Neuronal stem cell (in vitro differentiated cells): ENCODE results near the gene RAPGEF5.

ENCODE experiments used
- DNase-seq: peaks from one replicate; pipeline ENCODE4 v3.0.0-alpha.2; 2013; ENCODE audit warnings: low spot score
- H2AFZ ChIP-seq: one replicate; pipeline ENCODE4 v1.6.1; 2013; ENCODE audit warnings: mild to moderate bottlenecking, low read length, inconsistent platforms
- H2AK5ac ChIP-seq: 2 replicates; pipeline ENCODE4 v1.6.1; 2013; ENCODE audit warnings: low read depth, mild to moderate bottlenecking, inconsistent platforms, low read length, moderate library complexity, mixed read lengths
- H2BK120ac ChIP-seq: 2 replicates; pipeline ENCODE4 v1.6.1; 2013; ENCODE audit warnings: low read depth, mild to moderate bottlenecking, inconsistent platforms, low read length, moderate library complexity, mixed read lengths
- H2BK12ac ChIP-seq: one replicate; pipeline ENCODE4 v1.6.1; 2013; ENCODE audit warnings: low read length, inconsistent platforms
- H2BK15ac ChIP-seq: 2 replicates; pipeline ENCODE4 v1.6.1; 2013; ENCODE audit warnings: mild to moderate bottlenecking, low read length, inconsistent platforms, mixed read lengths
- H2BK5ac ChIP-seq: one replicate; pipeline ENCODE4 v1.6.1; 2013; ENCODE audit warnings: inconsistent platforms, mild to moderate bottlenecking, low read length, moderate library complexity
- H3K14ac ChIP-seq: one replicate; pipeline ENCODE4 v1.6.1; 2013; ENCODE audit warnings: low read length, inconsistent platforms
- H3K18ac ChIP-seq: 2 replicates; pipeline ENCODE4 v1.6.1; 2013; ENCODE audit warnings: low read length, inconsistent platforms
- H3K23ac ChIP-seq: 2 replicates; pipeline ENCODE4 v1.6.1; 2013; ENCODE audit warnings: low read depth, mild to moderate bottlenecking, mixed read lengths, low read length, inconsistent platforms; ENCODE audit not compliant: poor library complexity
- H3K27ac ChIP-seq: replicated peaks from 3 replicates; pipeline ENCODE4 v1.5.1; 2013; ENCODE audit warnings: low read length, inconsistent platforms
- H3K27me3 ChIP-seq, 3 experiments: 2 replicates each; pipeline ENCODE4 v1.6.1; 2013; ENCODE audit warnings: low read length in 3 of 3, mild to moderate bottlenecking in 2 of 3, inconsistent platforms in 1 of 3, low read depth in 1 of 3, mixed read lengths in 1 of 3, moderate library complexity in 1 of 3; ENCODE audit not compliant: control insufficient read depth in 3 of 3, insufficient read depth in 3 of 3
- H3K36me3 ChIP-seq, 2 donors: replicated peaks in 1 of 2; 2 replicates each; pipeline ENCODE4 v1.6.1; 2013; ENCODE audit warnings: low read length in 2 of 2; ENCODE audit not compliant: control insufficient read depth in 2 of 2, insufficient read depth in 2 of 2
- H3K4ac ChIP-seq: 2 replicates; pipeline ENCODE4 v1.6.1; 2013; ENCODE audit warnings: inconsistent platforms, mild to moderate bottlenecking, low read length, moderate library complexity
- H3K4me1 ChIP-seq, 2 donors: 1 replicate in 1 of 2; 2 replicates in 1 of 2; pipeline ENCODE4 v1.6.1; 2013; ENCODE audit warnings: low read length in 2 of 2, low read depth in 1 of 2; ENCODE audit not compliant: control insufficient read depth in 2 of 2, insufficient read depth in 1 of 2
- H3K4me2 ChIP-seq: one replicate; pipeline ENCODE4 v1.6.1; 2013; ENCODE audit warnings: mild to moderate bottlenecking, low read length, inconsistent platforms; ENCODE audit not compliant: insufficient read depth, poor library complexity, severe bottlenecking
- H3K4me3 ChIP-seq, 2 donors: 2 replicates each; pipeline ENCODE4 v1.5.1; 2013; ENCODE audit warnings: low read length in 2 of 2, mild to moderate bottlenecking in 2 of 2, inconsistent platforms in 1 of 2, moderate library complexity in 1 of 2
- H3K79me1 ChIP-seq: one replicate; pipeline ENCODE4 v1.6.1; 2013; ENCODE audit warnings: low read depth, mild to moderate bottlenecking, inconsistent platforms, low read length, moderate library complexity
- H3K9ac ChIP-seq: one replicate; pipeline ENCODE4 v1.6.1; 2013; ENCODE audit warnings: mild to moderate bottlenecking, low read depth, low read length, inconsistent platforms; ENCODE audit not compliant: poor library complexity
- H3K9me3 ChIP-seq, 2 donors: replicated peaks in 1 of 2; 2 replicates each; pipeline versions ENCODE3 to v1.6.1; 2013; ENCODE audit warnings: low read length in 2 of 2, mild to moderate bottlenecking in 2 of 2, inconsistent platforms in 1 of 2, low read depth in 1 of 2, mixed read lengths in 1 of 2, moderate library complexity in 1 of 2; ENCODE audit not compliant: control insufficient read depth in 2 of 2, insufficient read depth in 1 of 2
- H4K8ac ChIP-seq: one replicate; pipeline ENCODE4 v1.6.1; 2013; ENCODE audit warnings: low read depth, mild to moderate bottlenecking, inconsistent platforms, low read length, moderate library complexity
- H4K91ac ChIP-seq: one replicate; pipeline ENCODE4 v1.6.1; 2013; ENCODE audit warnings: low read length, low read depth, mild to moderate bottlenecking, inconsistent platforms; ENCODE audit not compliant: poor library complexity
- WGBS, 2 donors: extraction: QIAGEN DNeasy Blood & Tissue Kit; methylation state at CpG; one replicate each; pipeline ENCODE4 v1.1.7; 2013; ENCODE audit warnings: missing lambda C conversion rate in 2 of 2, mixed read lengths in 1 of 2; ENCODE audit not compliant: insufficient read length in 2 of 2, insufficient replicate concordance in 1 of 2; ENCODE audit errors: extremely low coverage in 2 of 2; 5-methylcytosine and 5-hydroxymethylcytosine counted together

RAPGEF5 gene

GRCh38 chr7:22305706-22306105, 51.2 kb downstream of the RAPGEF5 start:
- no peak overlapping the region for H2BK5ac ChIP-seq
- H2BK120ac ChIP-seq: no peak overlapping the region
- H3K4me3 ChIP-seq: no peak overlapping the region
- no peak overlapping the region for H3K18ac ChIP-seq
- no peak overlapping the region for H3K14ac ChIP-seq
- H4K91ac ChIP-seq: no peak overlapping the region
- no peak overlapping the region for H3K27ac ChIP-seq
- no peak overlapping the region for H2BK12ac ChIP-seq
- peaks cover 1 to 4% of the 10 kb centered on the region in 2 donors for H3K9me3 ChIP-seq
- H3K4me2 ChIP-seq: no peak overlapping the region
- no peaks in the 10 kb centered on the region for H3K27me3 ChIP-seq
- no peak overlapping the region for H2AFZ ChIP-seq
- H3K36me3 ChIP-seq: peaks cover 0 to 2% of the 10 kb centered on the region in 2 donors
- H3K79me1 ChIP-seq: no peaks in the 10 kb centered on the region
- no peak overlapping the region for H3K4ac ChIP-seq
- H4K8ac ChIP-seq: no peak overlapping the region
- no peak overlapping the region for H3K9ac ChIP-seq
- DNase-seq: no peak
- H3K4me1 ChIP-seq: no peaks in the 10 kb centered on the region
- no CpG with 5 or more reads among the region's 2 CpGs for WGBS, 2 donors
- no peak overlapping the region for H2BK15ac ChIP-seq
- no peak overlapping the region for H2AK5ac ChIP-seq
- H3K23ac ChIP-seq: no peak overlapping the region

GRCh38 chr7:22302951-22303423, 54.0 kb downstream of the RAPGEF5 start:
- Histone ChIP-seq H2AFZ (no peak overlapping the region), H3K27me3 (no peaks in the 10 kb centered on the region), H4K91ac (no peak overlapping the region), H2AK5ac (no peak overlapping the region), H3K23ac (no peak overlapping the region), H3K4ac (no peak overlapping the region), H2BK12ac (no peak overlapping the region), H3K4me1 (no peaks in the 10 kb centered on the region), H2BK15ac (no peak overlapping the region), H3K4me2 (no peak overlapping the region), H3K9ac (no peak overlapping the region), H3K9me3 (peaks cover 1 to 4% of the 10 kb centered on the region in 2 donors), H3K4me3 (no peak overlapping the region), H3K27ac (no peak overlapping the region), H2BK120ac (no peak overlapping the region), H3K18ac (no peak overlapping the region), H4K8ac (no peak overlapping the region), H2BK5ac (no peak overlapping the region), H3K79me1 (no peaks in the 10 kb centered on the region), H3K14ac (no peak overlapping the region), H3K36me3 (peaks cover 0 to 2% of the 10 kb centered on the region in 2 donors)
- no CpG with 5 or more reads among the region's 1 CpG for WGBS, 2 donors
- DNase-seq: no peak

- no peak overlapping the region for H4K91ac ChIP-seq
- H3K14ac ChIP-seq: no peak overlapping the region
- H3K4ac ChIP-seq: no peak overlapping the region
- no peak overlapping the region for H4K8ac ChIP-seq
- H2BK5ac ChIP-seq: no peak overlapping the region
- no peak overlapping the region for H2AK5ac ChIP-seq
- H3K4me2 ChIP-seq: no peak overlapping the region
- no peak overlapping the region for H3K23ac ChIP-seq
- DNase-seq: no peak
- no peaks in the 10 kb centered on the region for H3K27me3 ChIP-seq
- no peak overlapping the region for H2BK15ac ChIP-seq
- H2AFZ ChIP-seq: no peak overlapping the region
- peaks cover 1 to 2% of the 10 kb centered on the region in 2 donors for H3K9me3 ChIP-seq
- no CpG with 5 or more reads among the region's 2 CpGs for WGBS, 2 donors
- no peak overlapping the region for H3K27ac ChIP-seq
- H3K4me3 ChIP-seq: no peak overlapping the region
- no peak overlapping the region for H2BK12ac ChIP-seq
- H2BK120ac ChIP-seq: no peak overlapping the region
- no peak overlapping the region for H3K18ac ChIP-seq
- H3K4me1 ChIP-seq: no peaks in the 10 kb centered on the region
- no peaks in the 10 kb centered on the region for H3K79me1 ChIP-seq
- H3K9ac ChIP-seq: no peak overlapping the region
- H3K36me3 ChIP-seq: peaks cover 0 to 2% of the 10 kb centered on the region in 2 donors
These were observed 54.8 kb downstream of the RAPGEF5 start for GRCh38 chr7:22302193-22302592.

GRCh38 chr7:22301790-22302189, 55.2 kb downstream of the RAPGEF5 start:
- Histone ChIP-seq H2BK120ac (no peak overlapping the region), H3K4me3 (no peak overlapping the region), H3K14ac (no peak overlapping the region), H4K8ac (no peak overlapping the region), H2AFZ (no peak overlapping the region), H2BK15ac (no peak overlapping the region), H2AK5ac (no peak overlapping the region), H3K9ac (no peak overlapping the region), H3K18ac (no peak overlapping the region), H3K27me3 (no peaks in the 10 kb centered on the region), H4K91ac (no peak overlapping the region), H3K36me3 (peaks cover 0 to 1% of the 10 kb centered on the region in 2 donors), H3K9me3 (peaks cover 0 to 1% of the 10 kb centered on the region in 2 donors), H3K4ac (no peak overlapping the region), H2BK12ac (no peak overlapping the region), H3K23ac (no peak overlapping the region), H3K27ac (no peak overlapping the region), H3K79me1 (no peaks in the 10 kb centered on the region), H3K4me1 (no peaks in the 10 kb centered on the region), H2BK5ac (no peak overlapping the region), H3K4me2 (no peak overlapping the region)
- DNase-seq: no peak
- WGBS, 2 donors: no CpG with 5 or more reads among the region's 6 CpGs
